GM23248 (cell line): ENCODE results near the gene CARD11. TPM values are rescaled to one million over a fixed set of nuclear protein-coding genes. Genes with fewer than 3 reads are reported as not detected.

Experiments
- DNase-seq: peaks from one replicate; pipeline ENCODE4 v3.0.0-alpha.2; 2015
- H2AFZ ChIP-seq: fragments of 200-600 bp; sonication (generic); 2 replicates; pipeline ENCODE4 v1.6.1; 2016; ENCODE audit warnings: antibody characterized with exemption
- H3F3A ChIP-seq: fragments of 200-600 bp; sonication (generic); 2 replicates; pipeline ENCODE4 v1.6.1; 2016; ENCODE audit warnings: mild to moderate bottlenecking, antibody characterized with exemption, mixed run types; ENCODE audit not compliant: insufficient read depth
- H3K27ac ChIP-seq: fragments of 200-600 bp; sonication (generic); 2 replicates; pipeline ENCODE4 v1.5.1; 2016; ENCODE audit warnings: mild to moderate bottlenecking
- H3K27me3 ChIP-seq: fragments of 200-600 bp; sonication (generic); replicated peaks from 2 replicates; pipeline ENCODE4 v1.6.1; 2016; ENCODE audit warnings: mild to moderate bottlenecking; ENCODE audit not compliant: insufficient read depth
- H3K36me3 ChIP-seq: fragments of 200-600 bp; sonication (generic); 2 replicates; pipeline ENCODE4 v1.6.1; 2016; ENCODE audit warnings: low read depth, mild to moderate bottlenecking
- H3K4me1 ChIP-seq: fragments of 200-600 bp; sonication (generic); 2 replicates; pipeline ENCODE4 v1.6.1; 2016; ENCODE audit warnings: mild to moderate bottlenecking; ENCODE audit not compliant: insufficient read depth
- H3K4me2 ChIP-seq: fragments of 200-600 bp; sonication (generic); one replicate; pipeline ENCODE4 v1.6.1; 2016; ENCODE audit warnings: mild to moderate bottlenecking; ENCODE audit not compliant: unreplicated experiment
- H3K4me3 ChIP-seq: fragments of 200-600 bp; sonication (generic); 2 replicates; pipeline ENCODE4 v1.5.1; 2016; ENCODE audit warnings: mild to moderate bottlenecking
- H3K79me2 ChIP-seq: fragments of 200-600 bp; sonication (generic); 2 replicates; pipeline ENCODE4 v1.6.1; 2016; ENCODE audit warnings: mild to moderate bottlenecking; ENCODE audit not compliant: insufficient read depth
- H3K9ac ChIP-seq: fragments of 200-600 bp; sonication (generic); 2 replicates; pipeline ENCODE4 v1.6.1; 2016; ENCODE audit warnings: mild to moderate bottlenecking
- H3K9me2 ChIP-seq: fragments of 200-600 bp; sonication (generic); 2 replicates; pipeline ENCODE4 v1.6.1; 2016; ENCODE audit warnings: mixed run types, mild to moderate bottlenecking, moderate library complexity; ENCODE audit not compliant: insufficient read depth
- H3K9me3 ChIP-seq: fragments of 200-600 bp; sonication (generic); one replicate; pipeline ENCODE4 v1.6.1; 2017; ENCODE audit warnings: low read depth
- H4K20me1 ChIP-seq: fragments of 200-600 bp; sonication (generic); 2 replicates; pipeline ENCODE4 v1.6.0; 2016; ENCODE audit not compliant: insufficient read depth
- EZH2 ChIP-seq: fragments of 200-600 bp; sonication (generic); IDR thresholded peaks from 2 replicates; pipeline ENCODE4 v1.6.1; 2018; ENCODE audit warnings: antibody characterized with exemption, mild to moderate bottlenecking; ENCODE audit not compliant: insufficient read depth, poor library complexity, severe bottlenecking
- EZH2phosphoT487 ChIP-seq: fragments of 200-600 bp; sonication (generic); IDR thresholded peaks from 2 replicates; pipeline ENCODE4 v1.6.1; 2018; ENCODE audit warnings: antibody characterized with exemption, moderate library complexity, mild to moderate bottlenecking, low read depth; ENCODE audit not compliant: insufficient read depth
- WGBS, 2 experiments: methylation state at CpG; one replicate each; pipeline ENCODE4 v1.1.6; 2015 to 2017; ENCODE audit warnings: low lambda C conversion rate in 2 of 2, low coverage in 1 of 2; ENCODE audit errors: missing lambda C conversion rate in 2 of 2; 5-methylcytosine and 5-hydroxymethylcytosine counted together
- in situ Hi-C: fragments of 300-500 bp; cut with MboI; formaldehyde crosslinking; loops from 2 replicates; pipeline ENCODE4 v1.15.0; 2020
- polyA plus RNA-seq: library from polyadenylated mRNA; unstranded; fragments of >200 nt; fragmentation: Nextera tagmentation; extraction: Ambion mirVana; gene quantifications from 2 replicates; pipeline ENCODE4 v1.2.1, GENCODE V29; 2016
- total RNA-seq: library from RNA; depleted of rRNA; stranded (reverse); fragments of >200 nt; shearing (Covaris generic); gene quantifications from 2 replicates; pipeline ENCODE4 v1.2.3, GENCODE V29; 2014

CARD11 gene
- total and polyA plus RNA-seq, 2 experiments from 2014 or later = not detected

- in situ Hi-C loops = no loop called here
- Histone ChIP-seq H3K4me3 (no peak overlapping the region), H4K20me1 (no peaks in the 10 kb centered on the region), H3K27ac (no peak overlapping the region), H3K4me2 (no peak overlapping the region), H3F3A (no peaks in the 10 kb centered on the region), H3K27me3 (no peaks in the 10 kb centered on the region), H3K9me3 (no peaks in the 10 kb centered on the region), H3K9ac (no peak overlapping the region), H2AFZ (no peak overlapping the region), H3K36me3 (no peaks in the 10 kb centered on the region), H3K79me2 (no peaks in the 10 kb centered on the region), H3K9me2 (no peaks in the 10 kb centered on the region), H3K4me1 (no peaks in the 10 kb centered on the region)
- no peak for DNase-seq
- WGBS, 2 experiments = 31 to 35% methylated on average over 25 to 26 of the region's 26 CpGs
- no peak for TF ChIP-seq EZH2
- no peak for TF ChIP-seq EZH2phosphoT487
Measured at GRCh38 chr7:2913760-2914387, 129.8 kb downstream of the CARD11 start.

GRCh38 chr7:2912684-2913439 lies 130.8 kb downstream of the CARD11 start:
- Histone ChIP-seq H3K4me2 (no peak overlapping the region), H3K27ac (no peak overlapping the region), H2AFZ (no peak overlapping the region), H3K9me2 (no peaks in the 10 kb centered on the region), H4K20me1 (no peaks in the 10 kb centered on the region), H3K9ac (no peak overlapping the region), H3K79me2 (no peaks in the 10 kb centered on the region), H3K4me1 (no peaks in the 10 kb centered on the region), H3K4me3 (no peak overlapping the region), H3F3A (no peaks in the 10 kb centered on the region), H3K9me3 (no peaks in the 10 kb centered on the region), H3K27me3 (no peaks in the 10 kb centered on the region), H3K36me3 (no peaks in the 10 kb centered on the region)
- TF ChIP-seq EZH2phosphoT487 (no peak), EZH2 (no peak)
- DNase-seq = no peak
- in situ Hi-C loops = no loop called here
- WGBS, 2 experiments = 54 to 75% methylated on average over 11 to 16 of the region's 16 CpGs

- H3K27ac ChIP-seq = no peak overlapping the region
Measured at GRCh38 chr7:2911466-2911865, 132.2 kb downstream of the CARD11 start.

GRCh38 chr7:2909471-2910039 lies 134.1 kb downstream of the CARD11 start:
- in situ Hi-C loops = no loop called here
- 52 to 60% methylated on average over 10 to 18 of the region's 18 CpGs for WGBS, 2 experiments

More at GRCh38 chr7:2911466-2911865, 132.2 kb downstream of the CARD11 start:
- TF ChIP-seq EZH2phosphoT487 = no peak
- Histone ChIP-seq H3K27me3 (no peaks in the 10 kb centered on the region), H3K9ac (no peak overlapping the region), H3K9me2 (no peaks in the 10 kb centered on the region), H3K79me2 (no peaks in the 10 kb centered on the region), H3K4me2 (no peak overlapping the region), H3K9me3 (no peaks in the 10 kb centered on the region), H3K36me3 (no peaks in the 10 kb centered on the region), H3F3A (no peaks in the 10 kb centered on the region), H3K4me1 (no peaks in the 10 kb centered on the region), H4K20me1 (no peaks in the 10 kb centered on the region), H2AFZ (no peak overlapping the region), H3K4me3 (no peak overlapping the region)
- 33 to 35% methylated on average over 13 of the region's 13 CpGs for WGBS, 2 experiments
- no peak for DNase-seq
- in situ Hi-C loops = no loop called here

More at GRCh38 chr7:2909471-2910039, 134.1 kb downstream of the CARD11 start:
- TF ChIP-seq EZH2phosphoT487 (no peak), EZH2 (no peak)
- DNase-seq = no peak
- H3K9me3 ChIP-seq = no peaks in the 10 kb centered on the region
- H3K9ac ChIP-seq = no peak overlapping the region
- H3K79me2 ChIP-seq = no peaks in the 10 kb centered on the region
- H4K20me1 ChIP-seq = no peaks in the 10 kb centered on the region
- H3K36me3 ChIP-seq = no peaks in the 10 kb centered on the region
- H3K4me3 ChIP-seq = no peak overlapping the region
- no peaks in the 10 kb centered on the region for H3K9me2 ChIP-seq
- no peaks in the 10 kb centered on the region for H3K4me1 ChIP-seq
- H3K4me2 ChIP-seq = no peak overlapping the region
- no peak overlapping the region for H2AFZ ChIP-seq
- H3F3A ChIP-seq = no peaks in the 10 kb centered on the region
- H3K27me3 ChIP-seq = no peaks in the 10 kb centered on the region
- H3K27ac ChIP-seq = no peak overlapping the region
